Measurements from ENCODE around the gene ASRGL1. TPM values are rescaled to one million over a fixed set of nuclear protein-coding genes. Genes with fewer than 3 reads are reported as not detected.

Gene ASRGL1
- total and polyA plus RNA-seq, 2 of the 13 experiments (the other 11 are each of a cell fraction or from before 2014, with no cell fraction given), result 50.8 to 97.5 TPM

DNA sequence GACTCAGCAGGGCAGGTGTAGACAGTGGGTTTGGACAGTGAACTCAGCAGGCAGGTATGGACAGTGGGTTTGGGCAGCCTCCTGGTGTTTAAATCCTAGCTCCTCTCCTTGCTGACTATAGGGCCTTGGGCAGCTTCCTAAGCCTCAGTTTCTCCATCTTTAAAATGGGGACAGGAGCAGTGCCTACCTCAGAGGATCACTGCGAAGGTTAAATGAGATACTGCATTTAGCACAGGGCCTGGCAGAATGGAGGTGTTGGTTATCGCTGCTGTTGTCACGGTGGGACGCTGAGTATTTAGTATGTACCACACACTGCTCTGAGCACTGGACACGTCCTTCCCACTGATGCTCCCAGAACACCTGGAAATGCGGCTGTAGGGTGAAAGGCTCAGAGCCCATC lies 67.2 kb downstream of the ASRGL1 start:
- CTCF ChIA-PET (ENCODE audit: low intra/inter-chr PET ratio, low total read pairs), result no interaction called here
- no peak for ATAC-seq

DNA sequence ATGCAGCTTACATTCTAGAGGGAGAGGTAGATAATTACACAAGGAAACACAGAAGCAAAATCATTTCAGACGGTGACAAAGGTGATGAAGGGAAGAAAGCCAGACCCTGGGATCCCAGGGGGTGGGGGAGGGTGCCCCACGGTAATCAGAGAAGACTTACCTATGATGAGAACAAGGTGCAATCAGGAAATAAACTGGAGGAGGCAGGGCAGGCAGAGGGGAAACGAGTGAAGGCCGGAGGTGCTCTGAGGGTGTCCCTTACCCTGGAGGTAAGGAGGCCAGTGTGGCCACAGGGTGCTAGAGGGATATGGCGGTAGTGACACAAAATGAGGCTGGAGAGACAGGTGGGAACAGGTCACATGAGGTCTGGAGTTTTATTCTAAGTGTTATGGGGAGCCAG lies 67.7 kb downstream of the ASRGL1 start:
- H3K27ac ChIP-seq (ENCODE audit: extremely low read length, insufficient read depth, low read length), result no peak overlapping the region
- TF ChIP-seq ZFY (CRISPR knock-in tag; IDR thresholded peaks at IDR 0.05) (no peak), ZNF850 (CRISPR knock-in tag; conservative IDR thresholded peaks at IDR 0.05) (no peak), TCF7L2 (IDR thresholded peaks at IDR 0.05; ENCODE audit: low read depth, low read length) (no peak), RFX3 (CRISPR knock-in tag; IDR thresholded peaks at IDR 0.05) (no peak), ZNF547 (CRISPR knock-in tag; IDR thresholded peaks at IDR 0.05) (no peak), ZSCAN25 (CRISPR knock-in tag; IDR thresholded peaks at IDR 0.05) (no peak), ZNF879 (CRISPR knock-in tag; IDR thresholded peaks at IDR 0.05) (no peak), FOXP1 (IDR thresholded peaks at IDR 0.05) (no peak), FOXP1 (CRISPR knock-in tag; IDR thresholded peaks at IDR 0.05) (no peak)
- TF ChIP-seq, protein P1, sequence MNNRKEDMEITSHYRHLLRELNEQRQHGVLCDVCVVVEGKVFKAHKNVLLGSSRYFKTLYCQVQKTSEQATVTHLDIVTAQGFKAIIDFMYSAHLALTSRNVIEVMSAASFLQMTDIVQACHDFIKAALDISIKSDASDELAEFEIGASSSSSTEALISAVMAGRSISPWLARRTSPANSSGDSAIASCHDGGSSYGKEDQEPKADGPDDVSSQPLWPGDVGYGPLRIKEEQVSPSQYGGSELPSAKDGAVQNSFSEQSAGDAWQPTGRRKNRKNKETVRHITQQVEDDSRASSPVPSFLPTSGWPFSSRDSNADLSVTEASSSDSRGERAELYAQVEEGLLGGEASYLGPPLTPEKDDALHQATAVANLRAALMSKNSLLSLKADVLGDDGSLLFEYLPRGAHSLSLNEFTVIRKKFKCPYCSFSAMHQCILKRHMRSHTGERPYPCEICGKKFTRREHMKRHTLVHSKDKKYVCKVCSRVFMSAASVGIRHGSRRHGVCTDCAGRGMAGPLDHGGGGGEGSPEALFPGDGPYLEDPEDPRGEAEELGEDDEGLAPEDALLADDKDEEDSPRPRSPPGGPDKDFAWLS (CRISPR knock-in tag; IDR thresholded peaks at IDR 0.05; ENCODE audit: borderline replicate concordance), result no peak
- TF ChIP-seq, protein P2, sequence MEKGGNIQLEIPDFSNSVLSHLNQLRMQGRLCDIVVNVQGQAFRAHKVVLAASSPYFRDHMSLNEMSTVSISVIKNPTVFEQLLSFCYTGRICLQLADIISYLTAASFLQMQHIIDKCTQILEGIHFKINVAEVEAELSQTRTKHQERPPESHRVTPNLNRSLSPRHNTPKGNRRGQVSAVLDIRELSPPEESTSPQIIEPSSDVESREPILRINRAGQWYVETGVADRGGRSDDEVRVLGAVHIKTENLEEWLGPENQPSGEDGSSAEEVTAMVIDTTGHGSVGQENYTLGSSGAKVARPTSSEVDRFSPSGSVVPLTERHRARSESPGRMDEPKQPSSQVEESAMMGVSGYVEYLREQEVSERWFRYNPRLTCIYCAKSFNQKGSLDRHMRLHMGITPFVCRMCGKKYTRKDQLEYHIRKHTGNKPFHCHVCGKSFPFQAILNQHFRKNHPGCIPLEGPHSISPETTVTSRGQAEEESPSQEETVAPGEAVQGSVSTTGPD (CRISPR knock-in tag; IDR thresholded peaks at IDR 0.05), result no peak
- H3K9me3 ChIP-seq (ENCODE audit: low read length), result no peaks in the 10 kb centered on the region
- BruUV-seq (replicated peaks), result no TSS peak
- no peak overlapping the region for H3K4me2 ChIP-seq (ENCODE audit: low read depth, low read length)
- 33% methylated on average over 5 of the region's 5 CpGs for WGBS (ENCODE audit: low lambda C conversion rate)
- ATAC-seq (no peak), DNase-seq (ENCODE audit: low spot score) (no peak), FAIRE-seq (no peak)
- H3K36me3 ChIP-seq (replicated peaks in 1 of 2; ENCODE audit: control insufficient read depth in 1 of 2, insufficient read depth in 2 of 2, low read length in 2 of 2), result no peaks in the 10 kb centered on the region
- H3K4me1 ChIP-seq (ENCODE audit: insufficient read depth, low read length), result peaks cover 26% of the 10 kb centered on the region
- no peaks in the 10 kb centered on the region for H4K20me1 ChIP-seq (ENCODE audit: insufficient read depth, low read length)
- H3K4me3 ChIP-seq (replicated peaks in 1 of 3; ENCODE audit: insufficient read depth in 1 of 3, low read depth in 2 of 3, low read length in 3 of 3), result no peak overlapping the region
- ChIA-PET CTCF (ENCODE audit: low intra/inter-chr PET ratio, low total read pairs) (no interaction called here), POLR2A (no interaction called here)
- H3K9ac ChIP-seq (ENCODE audit: insufficient read depth, low read depth, low read length), result no peak overlapping the region
- no peaks in the 10 kb centered on the region for H3K79me2 ChIP-seq (ENCODE audit: insufficient read depth, low read length)
- in situ Hi-C loops (cut with HindIII; ENCODE audit: extremely low pct_ligation_motif_present, low pct_unique_long_range_greater_than_20kb) (no loop called here), intact Hi-C loops (cut with micrococcal nuclease; ENCODE audit: unreplicated experiment) (no loop called here)
- H3K27me3 ChIP-seq (ENCODE audit: control insufficient read depth in 1 of 2, insufficient read depth in 2 of 2, low read length in 2 of 2), result peaks cover 5 to 34% of the 10 kb centered on the region in 2 experiments; a peak in 4 of 5 replicates
- H2AFZ ChIP-seq (ENCODE audit: low read length), result no peak overlapping the region

More for the DNA sequence above, 67.2 kb downstream of the ASRGL1 start:
- Histone ChIP-seq H4K20me1 (ENCODE audit: insufficient read depth, low read length) (no peaks in the 10 kb centered on the region), H3K36me3 (replicated peaks in 1 of 2; ENCODE audit: control insufficient read depth in 1 of 2, insufficient read depth in 2 of 2, low read length in 2 of 2) (no peaks in the 10 kb centered on the region), H3K79me2 (ENCODE audit: insufficient read depth, low read length) (no peaks in the 10 kb centered on the region), H3K27ac (ENCODE audit: extremely low read length, insufficient read depth, low read length) (no peak overlapping the region), H3K9ac (ENCODE audit: insufficient read depth, low read depth, low read length) (no peak overlapping the region), H3K4me2 (ENCODE audit: low read depth, low read length) (no peak overlapping the region), H3K4me3 (replicated peaks in 1 of 3; ENCODE audit: insufficient read depth in 1 of 3, low read depth in 2 of 3, low read length in 3 of 3) (no peak overlapping the region), H2AFZ (ENCODE audit: low read length) (no peak overlapping the region), H3K9me3 (ENCODE audit: low read length) (no peaks in the 10 kb centered on the region), H3K4me1 (ENCODE audit: insufficient read depth, low read length) (peaks cover 31% of the 10 kb centered on the region), H3K27me3 (ENCODE audit: control insufficient read depth in 1 of 2, insufficient read depth in 2 of 2, low read length in 2 of 2) (peaks cover 5 to 39% of the 10 kb centered on the region in 2 experiments; a peak in 4 of 5 replicates)
- FAIRE-seq, result no peak
- intact Hi-C loops (cut with micrococcal nuclease; ENCODE audit: unreplicated experiment), result no loop called here
- BruUV-seq (replicated peaks), result no TSS peak
- TF ChIP-seq ZNF629 (CRISPR knock-in tag; conservative IDR thresholded peaks at IDR 0.05) (peak; percentile 61), GTF3A (CRISPR knock-in tag; conservative IDR thresholded peaks at IDR 0.05) (no peak)
- POLR2A ChIA-PET, result no interaction called here
- no peak for DNase-seq (ENCODE audit: low spot score)
- 70% methylated on average over 6 of the region's 6 CpGs for WGBS (ENCODE audit: low lambda C conversion rate)
- in situ Hi-C loops (cut with HindIII; ENCODE audit: extremely low pct_ligation_motif_present, low pct_unique_long_range_greater_than_20kb), result no loop called here

Measured in HepG2 (cell line).